GM18502 (cell line): ENCODE results near the gene ROR2.
"Not testable (repeated sequence)": the region's sequence is repeated elsewhere in the genome, so short reads cannot be mapped to it uniquely, and the experiment has no call there.

Experiments used
- ATAC-seq: cut with Tn5 transposase; IDR thresholded peaks from one replicate; pipeline ENCODE4 v1.9.1; 2021; ENCODE audit warnings: mild to moderate bottlenecking; ENCODE audit not compliant: unreplicated experiment, poor library complexity

ROR2 gene

DNA sequence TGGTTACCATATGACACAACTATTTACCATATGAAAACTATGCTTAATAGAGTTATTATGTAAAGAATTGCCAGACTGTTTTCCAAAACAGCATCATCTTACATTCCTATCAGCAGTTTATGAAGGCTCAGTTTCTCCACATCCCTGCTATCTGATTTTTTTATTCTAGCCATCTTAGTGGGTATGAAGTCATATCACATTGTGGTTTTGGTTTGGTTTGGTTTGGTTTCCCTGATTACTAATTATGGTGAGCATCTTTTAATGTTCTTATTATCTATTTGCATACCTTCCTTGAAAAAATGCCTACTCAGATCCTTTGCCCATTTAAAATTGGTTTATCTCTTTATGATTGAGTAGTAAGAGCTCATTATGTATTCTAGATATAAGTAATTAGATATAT lies 327.0 kb downstream of the ROR2 start:
- no peak for ATAC-seq

DNA sequence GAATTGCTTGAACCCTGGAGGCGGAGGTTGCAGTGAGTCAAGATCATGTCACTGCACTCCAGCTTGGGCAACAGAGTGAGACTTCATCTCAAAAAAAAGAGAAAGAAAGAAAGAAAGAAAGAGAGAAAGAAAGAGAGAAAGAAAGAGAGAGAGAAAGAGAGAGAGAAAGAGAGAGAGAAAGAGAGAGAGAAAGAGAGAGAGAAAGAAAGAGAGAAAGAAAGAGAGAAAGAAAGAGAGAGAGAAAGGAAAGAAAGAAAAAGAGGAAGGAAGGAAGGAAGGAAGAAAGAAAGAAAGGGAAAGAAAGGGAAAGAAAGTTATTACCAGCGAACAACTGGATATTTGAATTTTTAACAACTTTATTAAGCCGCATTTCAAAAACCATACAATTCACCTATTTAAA lies 327.9 kb downstream of the ROR2 start:
- ATAC-seq = not testable (repeated sequence)

DNA sequence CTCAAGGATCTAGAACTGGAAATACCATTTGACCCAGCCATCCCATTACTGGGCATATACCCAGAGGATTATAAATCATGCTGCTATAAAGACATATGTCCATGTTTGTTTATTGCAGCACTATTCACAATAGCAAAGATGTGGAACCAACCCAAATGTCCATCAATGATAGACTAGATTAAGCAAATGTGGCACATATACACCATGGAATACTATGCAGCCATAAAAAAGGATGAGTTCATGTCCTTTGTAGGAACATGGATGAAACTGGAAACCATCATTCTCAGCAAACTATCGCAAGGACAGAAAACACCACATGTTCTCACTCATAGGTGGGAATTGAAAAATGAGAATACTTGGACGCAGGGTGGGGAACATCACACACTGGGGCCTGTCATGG lies 336.0 kb downstream of the ROR2 start:
- not testable (repeated sequence) for ATAC-seq

DNA sequence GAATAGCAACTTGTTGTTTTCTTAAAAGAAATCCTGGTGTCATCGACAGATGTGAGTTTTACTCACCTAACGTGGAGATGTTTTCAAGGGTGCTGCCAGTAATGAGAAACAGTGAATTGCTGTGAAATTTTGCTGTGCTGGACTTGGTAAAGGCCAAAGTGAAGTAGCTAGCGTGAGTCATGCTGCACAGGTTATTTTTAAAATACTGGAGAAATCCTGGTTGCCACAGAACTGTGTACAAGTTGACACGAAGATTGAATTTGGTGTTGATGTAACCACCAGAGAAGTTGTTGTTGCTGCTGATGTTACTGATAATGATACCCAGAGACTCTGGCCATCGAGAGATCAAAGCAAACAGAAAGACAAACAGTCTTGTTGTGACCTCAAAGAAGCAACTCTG lies 338.4 kb downstream of the ROR2 start:
- no peak for ATAC-seq

DNA sequence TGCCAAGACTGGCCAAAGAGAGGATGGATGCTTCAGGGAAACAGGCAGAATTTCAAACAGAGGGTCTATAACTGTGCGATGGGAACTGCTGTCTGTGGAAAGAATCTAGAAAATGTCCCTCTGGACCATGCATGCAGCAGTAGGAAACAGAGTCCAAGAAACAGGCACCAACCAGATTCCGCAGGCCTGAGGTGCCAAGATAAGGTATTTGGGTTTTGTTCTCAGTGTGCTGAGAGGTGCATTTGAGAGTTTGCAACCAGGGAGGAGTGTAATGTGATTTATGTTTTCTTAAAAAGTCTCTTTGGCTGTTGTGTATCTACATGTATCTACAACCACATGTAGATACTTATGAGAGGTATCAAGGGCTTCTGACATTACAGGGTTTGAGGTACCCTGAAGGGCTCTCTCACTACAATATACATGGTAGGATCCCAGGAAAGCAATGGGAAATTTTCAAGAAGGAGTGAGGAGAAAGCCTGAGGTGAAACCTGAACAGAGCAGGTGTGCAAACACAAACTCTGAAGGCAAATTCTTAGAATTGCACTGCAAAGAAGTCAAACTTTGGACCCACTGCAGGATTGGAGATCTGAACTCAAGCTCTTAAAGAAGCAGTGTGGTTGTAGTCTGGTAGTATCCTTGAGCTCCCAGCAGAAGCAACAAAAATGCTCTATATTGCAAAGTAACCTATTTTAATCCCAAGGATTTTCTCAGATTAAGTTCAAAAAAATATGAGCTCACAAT lies 343.6 kb downstream of the ROR2 start:
- ATAC-seq = no peak

DNA sequence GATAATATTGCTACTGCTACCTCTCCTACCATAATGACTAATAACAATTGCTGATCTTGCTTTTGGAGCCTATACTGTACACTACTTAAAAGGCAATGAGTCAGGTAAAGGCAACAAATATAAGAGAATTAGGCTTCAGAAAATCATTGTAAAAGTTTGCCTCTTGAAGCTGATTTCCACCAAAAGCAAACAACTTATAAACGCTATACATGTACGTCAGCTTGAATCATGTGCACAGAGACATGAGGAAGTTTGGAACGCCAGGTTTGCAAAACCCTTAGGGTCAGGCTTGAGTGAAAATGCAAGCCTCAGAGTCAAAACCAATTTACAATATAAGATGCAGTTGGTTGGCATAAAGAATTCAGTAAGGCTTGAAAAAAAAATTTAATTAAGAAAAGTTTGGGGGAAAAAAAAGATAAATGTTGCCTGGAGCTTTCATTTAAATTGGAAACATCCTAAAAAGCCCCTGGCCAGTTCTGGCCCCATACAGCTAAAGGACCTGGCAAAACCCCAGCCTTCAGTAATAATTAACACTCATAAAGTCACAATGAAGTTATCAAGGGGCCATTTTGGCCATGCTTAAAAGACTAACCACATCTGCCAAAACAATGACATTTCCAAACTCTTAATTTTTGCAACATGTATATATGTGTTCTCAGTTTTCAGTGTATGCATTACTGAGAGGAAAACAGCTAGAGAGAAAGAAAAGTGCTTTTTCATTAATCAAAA lies 345.4 kb downstream of the ROR2 start:
- no peak for ATAC-seq

DNA sequence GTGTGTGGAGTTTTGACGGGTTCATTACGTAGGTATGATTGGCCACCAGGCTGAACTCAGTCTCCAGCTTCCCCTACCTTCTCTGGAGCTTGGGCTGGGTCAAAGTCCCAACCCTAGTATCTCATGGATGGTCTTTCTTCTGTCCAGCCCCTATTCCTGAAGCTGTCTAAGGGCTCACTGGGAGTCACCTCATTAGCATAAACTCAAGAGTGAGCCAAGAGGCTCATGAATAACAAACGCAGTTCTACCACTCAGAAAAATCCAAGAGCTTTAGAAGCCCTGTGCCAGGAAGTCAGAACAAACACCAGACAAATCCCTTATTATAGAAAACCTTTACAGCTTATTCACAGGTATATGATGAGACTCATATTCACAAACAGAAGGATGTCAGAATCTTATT lies 346.1 kb downstream of the ROR2 start:
- ATAC-seq = no peak

DNA sequence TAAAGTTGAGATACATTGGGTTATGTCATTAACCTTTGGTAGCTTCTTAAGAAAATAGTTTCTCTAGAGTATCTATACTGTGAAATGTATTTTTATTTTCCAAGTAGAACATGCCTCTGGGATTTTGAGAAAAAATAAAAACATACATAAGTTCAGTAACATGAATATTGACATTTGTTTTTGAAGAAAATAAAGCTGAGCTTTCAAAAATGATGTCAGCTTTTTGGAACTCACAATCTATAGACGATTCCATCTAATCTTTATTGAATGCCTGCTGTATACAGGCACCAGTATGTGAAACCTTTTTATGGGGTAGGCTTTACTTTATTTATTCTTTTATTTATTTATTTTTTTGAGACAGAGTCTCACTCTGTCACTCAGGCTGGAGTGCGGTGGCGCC lies 350.5 kb downstream of the ROR2 start:
- no peak for ATAC-seq

DNA sequence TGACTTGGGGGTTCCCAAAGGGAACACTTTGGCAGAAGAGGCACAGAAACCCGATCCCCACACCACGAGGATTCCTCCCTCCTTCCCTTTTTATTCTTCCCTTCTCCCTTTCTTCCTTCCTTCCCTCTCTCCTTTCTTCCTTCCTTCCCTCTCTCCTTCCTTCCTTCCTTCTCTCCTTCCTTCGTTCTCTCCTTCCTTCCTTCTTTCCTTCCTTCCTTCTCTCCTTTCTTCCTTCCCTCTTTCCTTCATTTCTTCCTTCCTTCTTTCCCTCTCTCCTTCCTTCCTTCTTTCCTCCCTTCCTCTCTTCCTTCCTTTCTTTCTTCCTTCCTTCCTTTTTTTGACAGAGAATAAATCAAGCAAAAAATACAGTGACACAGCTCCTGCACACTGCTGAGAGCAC lies 358.4 kb downstream of the ROR2 start:
- ATAC-seq = no peak

DNA sequence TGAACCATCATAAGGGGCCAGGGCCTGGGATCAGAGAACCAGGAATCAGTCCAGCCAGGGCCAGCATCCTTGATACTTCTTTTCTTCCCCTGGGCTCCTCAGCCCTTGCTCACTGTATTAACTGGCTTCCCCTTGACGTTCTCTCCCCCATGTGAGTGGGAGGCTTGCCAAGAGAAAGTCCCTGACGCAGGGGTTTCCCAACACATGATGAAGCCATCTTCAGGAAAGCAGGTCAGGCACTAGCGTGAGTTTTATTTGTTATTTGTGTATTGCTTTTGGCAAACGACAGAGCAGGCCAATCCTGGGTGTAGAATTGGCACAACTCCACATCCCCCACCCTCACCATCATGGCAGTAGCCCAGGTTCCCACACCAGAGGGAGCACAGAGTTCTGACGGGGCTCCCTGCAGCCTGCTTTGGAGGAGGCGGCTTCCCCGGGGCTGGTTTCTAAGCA lies 360.9 kb downstream of the ROR2 start:
- no peak for ATAC-seq

DNA sequence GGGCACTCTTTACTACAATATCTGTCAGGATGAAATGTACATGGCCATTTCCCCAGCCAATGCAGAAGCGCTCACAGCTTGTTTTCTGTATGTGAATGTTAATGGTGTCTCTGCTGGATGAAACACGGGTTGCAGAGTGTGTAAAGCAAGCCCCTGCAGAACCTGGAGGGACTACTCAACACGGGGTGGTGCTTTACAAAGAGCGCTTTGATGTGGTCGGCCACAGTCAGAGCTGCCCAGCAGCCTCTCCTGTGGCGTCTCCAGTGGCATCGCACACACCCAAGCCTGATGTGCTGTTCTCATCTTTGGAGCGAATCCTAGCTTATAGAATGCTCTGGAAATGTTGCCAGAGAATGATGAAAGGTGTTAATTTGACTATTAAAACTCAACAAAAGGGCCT lies 363.7 kb downstream of the ROR2 start:
- no peak for ATAC-seq

DNA sequence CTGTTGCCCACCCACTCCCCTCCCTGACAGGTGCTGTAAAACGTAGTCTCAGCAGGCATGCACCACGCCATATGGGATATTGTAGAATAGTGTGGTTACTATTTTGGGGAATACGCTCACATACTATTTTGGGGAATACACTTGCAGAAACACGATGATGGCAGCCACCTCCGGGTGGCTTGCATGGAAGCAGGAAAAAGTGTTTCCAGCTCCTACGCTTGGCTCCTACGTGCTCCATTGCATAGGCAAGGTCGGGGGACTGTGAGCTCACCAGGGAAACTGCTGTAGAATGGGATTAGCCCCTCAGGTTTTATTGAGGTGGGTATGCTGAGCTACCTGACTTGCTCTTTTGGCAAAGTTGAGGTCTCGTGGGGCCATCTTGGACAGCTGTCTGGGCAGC lies 366.1 kb downstream of the ROR2 start:
- no peak for ATAC-seq

DNA sequence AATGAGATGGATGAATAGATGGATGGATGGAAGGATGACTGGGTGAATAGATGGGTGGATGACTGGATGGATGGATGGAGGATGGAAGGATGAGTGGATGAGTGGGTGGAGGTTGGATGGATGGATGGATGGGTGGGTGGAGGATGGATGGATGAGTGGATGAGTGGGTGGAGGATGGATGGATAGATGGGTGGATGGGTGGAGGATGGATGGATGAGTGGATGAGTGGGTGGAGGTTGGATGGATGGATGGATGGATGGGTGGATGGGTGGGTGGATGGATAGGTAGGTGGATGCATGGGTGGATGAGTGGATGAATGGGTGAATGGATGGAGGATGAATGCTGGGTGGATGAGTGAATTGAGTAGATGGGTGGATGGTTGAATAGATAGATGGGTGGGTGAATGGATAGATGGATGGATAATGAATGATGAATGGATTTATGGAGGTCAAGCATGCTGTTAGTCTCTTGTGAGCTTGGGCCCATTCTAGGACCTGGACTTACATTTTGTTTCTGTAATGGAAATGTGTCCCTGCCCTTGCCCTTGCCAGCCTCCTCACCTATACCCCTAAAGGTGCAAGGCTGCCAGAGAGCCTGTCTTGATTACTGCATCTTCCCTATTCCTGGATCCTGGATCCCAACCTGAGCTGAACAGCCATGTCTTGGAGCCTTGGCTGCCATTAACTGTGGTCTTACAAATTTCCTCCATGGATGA lies 366.7 kb downstream of the ROR2 start:
- no peak for ATAC-seq

DNA sequence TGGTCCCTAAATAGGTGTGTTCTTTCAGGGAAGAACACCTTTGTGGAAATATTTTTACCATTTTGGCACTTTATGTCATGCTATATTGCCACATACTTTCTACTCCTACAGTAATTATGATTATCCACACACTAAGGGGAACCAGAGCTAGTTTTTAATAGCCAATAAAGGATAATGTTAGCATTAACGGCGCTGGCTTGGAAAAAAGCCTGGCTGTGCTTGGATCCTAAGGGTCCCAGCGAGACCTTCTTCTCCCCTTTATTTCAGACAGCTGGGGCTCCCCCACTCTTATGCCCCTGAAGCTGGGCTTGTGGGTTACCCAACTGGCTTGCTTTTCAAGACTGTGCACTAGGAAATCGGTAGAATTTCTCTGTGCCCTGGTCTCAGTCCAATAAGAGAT lies 367.8 kb downstream of the ROR2 start:
- no peak for ATAC-seq

DNA sequence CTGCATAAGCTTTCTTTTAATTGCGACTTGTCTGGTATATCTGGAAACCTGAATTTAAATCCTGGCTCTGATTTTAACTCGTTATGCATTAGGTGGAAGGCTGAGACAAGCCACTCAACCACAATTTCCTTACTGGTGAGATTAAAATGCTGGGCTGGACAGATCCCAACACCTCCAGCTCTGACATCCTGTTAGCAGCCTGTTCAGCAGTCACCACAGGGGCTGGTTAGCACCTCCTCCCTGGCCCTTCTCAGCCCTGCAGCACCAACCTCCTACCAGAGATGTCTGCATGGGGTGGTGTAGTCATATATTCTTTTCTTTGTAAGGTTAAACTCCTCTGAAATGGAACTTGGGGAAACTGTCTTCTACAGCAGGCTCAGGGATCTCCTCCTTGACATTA lies 369.9 kb downstream of the ROR2 start:
- ATAC-seq = no peak

DNA sequence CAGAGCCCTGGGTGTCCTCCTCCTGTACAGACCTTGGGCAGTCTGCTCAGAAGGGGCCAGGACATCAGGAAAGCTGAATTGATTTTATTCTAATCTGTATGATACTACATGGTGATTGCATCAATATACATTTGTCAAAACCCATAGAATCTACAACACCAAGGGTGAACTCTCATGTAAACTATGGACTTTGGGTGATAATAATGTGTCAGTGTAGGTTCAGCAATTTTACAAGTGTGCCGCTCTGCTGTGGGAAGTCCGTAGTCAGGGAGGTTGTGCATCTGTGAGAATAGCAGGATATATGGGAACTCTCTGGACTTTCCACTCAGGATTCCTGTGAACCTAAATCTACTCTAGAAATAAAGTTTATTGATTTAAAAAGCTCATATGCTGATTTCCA lies 371.1 kb downstream of the ROR2 start:
- ATAC-seq = no peak

DNA sequence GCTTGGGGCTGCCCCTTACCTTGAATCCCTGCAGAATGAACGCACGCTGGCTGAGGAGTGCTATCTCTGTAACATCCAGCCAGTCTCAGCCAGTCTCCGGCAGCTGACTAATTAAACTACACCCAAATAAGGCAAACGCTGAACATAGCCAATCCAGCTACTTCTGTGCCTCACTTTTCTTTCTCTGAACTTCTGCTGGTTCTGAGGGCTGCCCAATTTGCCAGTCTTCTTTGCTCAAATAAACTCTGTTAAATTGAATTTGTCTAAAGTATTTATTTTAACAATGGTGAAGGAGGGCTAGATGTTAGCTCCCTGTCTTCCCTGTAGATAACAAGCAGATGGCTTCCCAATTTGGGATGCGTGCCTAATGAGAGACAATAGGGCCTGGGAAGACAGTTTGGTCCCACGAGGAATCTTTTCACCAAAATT lies 372.4 kb downstream of the ROR2 start:
- ATAC-seq = no peak

DNA sequence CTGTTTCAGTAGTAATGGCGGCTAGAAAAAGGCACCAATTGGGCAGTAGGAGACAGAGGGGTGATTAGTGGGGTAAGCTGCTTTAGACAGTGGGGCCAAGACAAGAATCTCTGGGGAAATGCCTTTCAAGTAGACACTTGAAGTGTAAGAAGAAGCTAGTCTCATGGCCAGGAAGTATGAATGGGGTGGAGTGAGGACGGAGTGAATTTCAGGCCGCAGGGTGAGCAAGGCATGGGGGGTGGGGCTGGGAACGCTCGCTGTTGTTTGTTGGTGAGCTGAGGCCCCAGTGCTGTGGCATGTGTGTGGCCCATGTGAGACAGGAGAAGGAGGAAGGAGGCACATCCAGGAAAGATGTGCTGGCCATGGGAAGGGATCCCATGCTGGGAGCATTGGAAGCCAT lies 377.2 kb downstream of the ROR2 start:
- no peak for ATAC-seq

DNA sequence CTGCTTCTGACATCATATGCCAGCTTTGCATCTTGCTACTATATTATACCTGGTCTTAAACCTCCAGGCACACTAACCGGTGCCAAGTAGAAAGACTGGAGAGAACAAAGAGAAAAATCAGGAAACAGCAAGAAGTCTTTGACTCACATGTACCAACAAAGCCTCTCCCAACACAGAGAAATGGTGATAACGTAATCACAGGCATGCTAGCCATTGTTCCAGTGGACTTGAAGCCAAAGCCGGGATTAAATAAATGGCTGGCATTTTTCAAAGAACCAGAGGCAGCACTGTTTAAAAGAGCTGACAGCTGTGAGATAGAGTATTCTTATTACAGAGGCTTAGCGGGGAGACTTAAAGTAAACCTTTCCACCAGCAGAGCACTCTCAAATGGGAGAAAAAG lies 378.0 kb downstream of the ROR2 start:
- ATAC-seq = no peak

DNA sequence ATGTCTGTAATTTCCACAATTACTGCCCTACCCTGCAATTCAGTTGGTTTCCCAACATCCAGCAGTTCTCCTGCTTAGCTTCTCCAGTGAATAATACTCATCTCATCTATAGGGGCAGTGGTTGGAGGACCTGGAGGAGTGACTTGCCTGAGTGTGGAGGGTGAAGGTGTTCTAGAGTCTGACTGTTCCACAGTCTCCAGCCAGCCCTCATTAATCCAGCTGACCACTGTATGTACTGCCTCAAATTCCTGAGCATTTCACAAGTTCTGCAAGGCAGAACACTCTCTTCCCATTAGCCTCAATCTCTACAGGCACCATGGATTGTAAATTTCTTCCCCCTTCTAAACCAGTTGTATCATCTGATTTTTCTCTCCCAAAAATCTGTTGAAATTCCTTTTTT lies 379.0 kb downstream of the ROR2 start:
- no peak for ATAC-seq

DNA sequence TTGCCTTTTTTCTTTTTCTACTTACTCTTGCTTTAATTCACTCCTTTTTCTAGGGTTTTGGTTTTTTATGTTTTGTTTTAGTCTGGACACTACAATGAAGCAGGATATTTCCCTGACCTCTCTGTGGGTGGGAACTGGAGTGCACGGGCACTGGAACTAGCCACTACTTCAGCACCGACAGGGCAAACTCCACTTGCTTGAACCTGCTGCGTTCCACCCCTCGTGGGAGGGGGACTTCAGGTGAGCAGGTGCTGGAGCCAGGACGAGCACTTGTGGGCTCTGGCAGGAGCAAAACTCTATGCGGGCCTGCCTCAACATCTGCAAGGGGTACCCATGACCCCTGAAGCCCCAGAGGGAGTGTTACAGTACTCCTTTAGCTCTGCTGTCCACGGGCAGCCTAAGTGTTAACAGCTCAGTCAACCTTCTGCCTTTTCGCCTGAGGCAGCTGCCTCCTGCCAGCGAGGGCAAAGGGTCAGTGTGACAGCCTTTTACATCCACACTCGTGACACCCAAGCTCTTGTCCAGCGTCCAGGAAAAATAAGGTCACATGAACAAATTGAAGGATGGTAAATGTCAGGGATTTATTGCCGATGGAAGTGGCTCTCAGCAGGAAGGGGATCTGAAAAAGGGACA lies 382.3 kb downstream of the ROR2 start:
- no peak for ATAC-seq
